Measurements from ENCODE around the gene AFAP1.

The AFAP1 gene

GRCh38 chr4:7939377-7940108 is at the start of gene AFAP1:
Gene AFAP1, minus strand, starts transcription at chr4:7939861. Its CDS starts 67,783 bp downstream, at chr4:7872078.
- peak; percentile 52 for DNase-seq

GRCh38 chr4:7988437-7988836 is 48.8 kb upstream of the AFAP1 start:
- no peak for DNase-seq

GRCh38 chr4:7987148-7987989 is 47.7 kb upstream of the AFAP1 start:
- DNase-seq, result peak; percentile 55

- DNase-seq, result no peak
These were observed 46.3 kb upstream of the AFAP1 start for GRCh38 chr4:7985891-7986441.

DNA sequence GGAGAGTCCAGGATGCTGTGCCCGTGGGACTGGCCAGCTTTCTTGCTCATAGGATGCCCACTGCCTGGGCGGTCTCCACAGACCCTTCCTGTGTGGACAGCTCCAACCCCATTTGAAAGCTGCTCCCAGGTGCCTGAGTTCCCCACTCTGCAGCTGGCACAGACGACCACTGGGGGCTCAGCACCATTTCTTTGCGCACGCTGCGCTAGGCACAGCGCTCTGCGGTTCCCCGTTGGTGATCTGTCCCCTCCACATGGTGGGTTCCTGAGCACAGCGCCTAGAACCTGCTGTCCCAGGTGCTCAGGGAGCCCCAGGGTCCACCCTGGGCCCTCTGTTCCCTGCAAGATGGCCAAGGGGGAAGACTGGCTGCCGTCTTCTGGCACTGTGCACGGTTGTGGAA is 45.4 kb upstream of the AFAP1 start:
- no peak for DNase-seq

DNA sequence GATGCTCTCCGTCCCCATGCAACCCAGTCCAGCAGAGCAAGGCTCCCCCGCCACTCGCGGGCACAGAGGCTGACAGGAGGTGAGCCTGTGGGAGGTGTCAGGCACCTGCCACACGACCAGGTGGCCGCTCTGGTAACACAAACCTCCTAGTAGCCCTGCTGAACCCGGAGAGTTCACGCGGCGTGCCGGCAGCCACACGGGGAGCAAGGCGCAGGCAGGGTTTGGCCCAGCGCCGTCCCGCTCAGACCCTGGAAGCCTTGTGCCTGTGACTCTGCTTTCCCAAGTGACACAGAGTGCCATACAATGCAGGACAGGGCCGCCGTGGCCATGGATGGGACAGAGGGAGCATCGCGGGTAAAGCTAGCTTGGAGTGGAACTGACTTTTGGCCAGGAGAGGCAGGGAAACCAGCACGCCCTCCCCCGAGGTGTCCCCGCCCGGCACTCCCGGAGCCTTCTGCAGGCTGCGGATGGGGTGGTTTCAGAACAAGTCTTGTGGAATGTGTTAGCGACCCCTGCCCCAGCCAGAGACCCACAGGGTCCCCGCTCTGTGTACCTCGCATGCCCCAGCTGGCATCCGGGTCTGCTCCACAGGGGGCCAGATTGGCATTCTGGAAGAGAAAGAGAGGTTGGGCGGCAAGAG is 44.7 kb upstream of the AFAP1 start:
- DNase-seq, result no peak

DNA sequence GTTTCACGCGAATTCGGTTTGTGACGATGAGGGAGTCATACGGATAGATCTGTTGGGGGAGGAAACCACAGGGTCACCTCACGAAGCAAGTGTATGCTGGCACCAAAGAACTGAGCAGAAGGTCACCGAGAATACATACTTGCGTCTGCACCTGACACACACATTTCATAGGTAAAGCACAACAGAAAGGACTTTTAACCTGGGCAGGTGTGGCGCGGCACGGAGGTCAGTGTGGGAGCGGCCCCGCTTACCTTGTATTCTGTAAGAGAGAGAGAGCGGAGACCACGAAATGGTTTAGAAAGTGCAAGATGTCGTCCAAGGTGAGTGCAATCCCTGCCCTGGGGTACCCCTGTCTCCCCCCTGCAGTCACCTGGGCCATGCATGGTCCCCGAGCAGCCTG is 43.6 kb upstream of the AFAP1 start:
- no peak for DNase-seq

GRCh38 chr4:7981738-7982394 is 42.2 kb upstream of the AFAP1 start:
- DNase-seq, result no peak

DNA sequence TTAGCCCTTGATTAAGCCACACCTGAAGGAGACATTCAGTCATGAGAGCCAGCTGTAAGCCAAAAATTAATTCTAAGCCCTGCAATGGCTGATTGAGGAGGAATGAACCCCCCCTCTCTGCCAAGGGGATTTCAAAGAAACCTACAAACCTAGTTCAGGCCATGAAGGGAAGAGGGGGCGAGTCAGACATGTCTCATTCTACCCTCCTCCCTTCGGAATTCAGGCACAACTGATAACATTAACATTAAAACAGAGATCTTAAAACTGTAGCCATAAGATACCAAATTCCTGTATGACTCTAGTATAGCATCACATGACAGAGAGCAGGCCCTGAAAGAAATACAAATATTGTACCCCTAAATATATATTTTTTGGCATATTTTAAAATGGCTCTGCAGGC is 40.4 kb upstream of the AFAP1 start:
- no peak for DNase-seq

DNA sequence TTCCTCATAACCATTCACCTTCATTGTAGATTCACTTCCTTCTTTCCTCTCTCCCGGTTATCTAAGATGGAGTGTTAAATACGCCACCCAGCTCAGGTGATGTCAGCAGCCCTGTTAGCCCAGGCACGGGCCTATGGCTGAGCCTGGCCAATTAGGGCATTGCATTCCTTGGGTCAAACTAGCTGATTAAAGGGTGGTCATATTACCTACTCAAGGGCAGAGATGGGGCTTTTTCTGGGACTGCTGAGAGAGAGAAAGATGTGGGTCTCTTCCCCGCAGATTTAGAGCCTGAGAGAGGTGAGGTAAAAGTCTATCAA is 39.9 kb upstream of the AFAP1 start:
- no peak for DNase-seq

GRCh38 chr4:7978907-7979651 is 39.4 kb upstream of the AFAP1 start:
- no peak for DNase-seq

DNA sequence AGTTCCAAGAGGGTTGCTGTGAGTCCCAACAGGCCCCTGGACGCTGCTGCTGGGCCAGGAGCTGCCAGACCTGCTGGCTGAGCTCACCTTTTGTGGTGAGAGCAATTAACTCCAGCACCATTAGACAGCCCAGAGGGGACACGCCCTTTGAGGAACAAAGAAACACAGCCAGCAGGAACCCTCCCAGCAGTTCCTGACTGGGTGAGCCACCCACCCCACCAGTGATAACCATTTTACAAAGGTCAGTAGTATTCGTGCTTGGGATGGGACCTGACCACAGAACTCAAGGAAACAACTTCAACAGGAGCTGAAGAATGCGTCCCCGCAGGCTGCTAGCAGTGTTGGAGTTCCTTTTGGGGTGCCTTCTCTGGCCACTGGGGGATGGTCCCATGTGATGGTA is 38.8 kb upstream of the AFAP1 start:
- DNase-seq, result peak; percentile 53

- DNase-seq, result no peak
These were observed 37.0 kb upstream of the AFAP1 start for GRCh38 chr4:7976634-7977033.

DNA sequence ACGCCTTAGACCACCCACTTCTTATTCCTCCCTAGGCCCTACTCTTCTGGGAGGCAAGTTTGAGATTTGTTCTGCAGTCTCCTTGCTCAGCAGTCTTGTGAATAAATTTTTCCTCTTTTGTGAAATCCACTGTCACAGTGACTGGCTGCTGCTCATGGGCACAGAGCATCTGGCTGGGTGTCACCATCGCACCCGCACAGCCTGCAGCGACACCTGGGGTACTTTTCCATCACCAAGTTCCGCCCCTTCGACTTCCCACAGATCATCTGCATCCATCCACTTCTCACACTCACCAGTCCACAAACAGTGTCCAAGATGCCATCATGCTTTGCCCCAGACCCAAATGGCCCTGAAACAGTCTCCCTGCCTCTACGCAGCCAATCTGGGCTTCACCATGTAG is 36.4 kb upstream of the AFAP1 start:
- DNase-seq, result no peak

DNA sequence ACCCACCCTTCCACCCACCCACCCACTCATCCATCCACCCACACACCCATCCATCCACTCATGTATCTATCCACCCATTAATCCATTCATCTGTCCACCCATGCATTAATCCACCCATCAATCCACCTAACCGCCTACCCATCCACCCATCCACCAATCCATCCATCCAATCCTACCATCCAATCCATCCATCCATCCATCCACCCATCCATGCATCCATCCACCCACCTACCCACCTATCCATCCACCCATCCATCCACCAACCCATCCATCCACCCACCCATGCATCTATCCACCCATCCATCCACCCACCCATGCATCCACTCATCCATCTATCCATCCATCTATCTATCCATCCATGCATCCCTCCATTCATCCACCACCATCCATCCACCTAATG is 34.8 kb upstream of the AFAP1 start:
- DNase-seq, result no peak

DNA sequence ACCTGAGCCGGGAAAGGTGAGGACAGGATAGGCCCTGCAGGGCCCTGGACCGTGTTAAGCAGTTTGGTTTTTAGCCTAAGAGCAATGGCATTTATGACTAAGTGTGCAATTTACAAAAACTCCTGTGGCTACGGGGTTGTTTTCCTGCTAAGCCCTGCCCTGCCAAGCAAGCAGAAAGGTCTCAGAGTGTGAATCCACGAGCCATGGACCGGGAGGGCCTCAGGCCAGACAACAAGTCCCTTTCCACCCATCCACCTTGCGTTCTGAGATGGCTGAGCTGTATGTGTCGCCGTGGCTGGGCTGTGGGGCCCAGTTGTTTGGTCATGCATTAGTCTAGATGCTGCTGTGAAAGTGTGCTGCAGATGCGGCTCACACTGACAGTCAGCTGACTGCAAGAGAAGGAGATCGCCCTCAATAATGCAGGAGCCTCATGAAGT is 33.9 kb upstream of the AFAP1 start:
- DNase-seq, result no peak

DNA sequence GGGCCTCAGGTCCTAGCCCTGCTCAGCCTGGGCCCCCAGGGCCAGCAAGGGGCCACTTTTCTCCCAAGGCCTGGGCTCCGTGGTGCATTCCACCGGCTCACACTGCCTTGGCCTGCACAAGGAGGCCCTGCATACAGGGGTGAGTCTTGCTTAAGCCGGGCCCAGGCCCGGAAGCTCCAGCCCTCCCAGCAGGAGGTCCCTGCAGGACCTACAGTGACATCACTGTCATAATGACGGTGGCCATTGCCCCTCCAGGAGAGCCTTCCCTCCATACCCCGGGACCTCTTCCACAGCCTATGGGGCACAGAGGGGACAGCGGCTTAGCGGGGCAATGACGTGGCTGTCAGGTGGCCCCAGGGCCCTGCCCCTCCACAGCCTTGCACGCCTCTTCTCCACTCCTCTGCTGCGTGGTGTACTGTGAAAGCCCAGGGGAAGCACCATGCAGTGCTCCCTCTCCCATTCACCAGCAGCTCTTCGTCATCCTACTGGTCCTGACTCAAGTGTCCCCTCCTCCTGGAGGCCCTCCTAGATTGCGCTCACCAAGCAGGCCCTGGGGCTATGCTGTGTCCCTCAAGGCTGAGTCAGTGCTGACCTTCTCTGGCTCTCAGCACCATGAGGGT is 32.3 kb upstream of the AFAP1 start:
- DNase-seq, result no peak

GRCh38 chr4:7971159-7971631 is 31.5 kb upstream of the AFAP1 start:
- DNase-seq, result no peak

DNA sequence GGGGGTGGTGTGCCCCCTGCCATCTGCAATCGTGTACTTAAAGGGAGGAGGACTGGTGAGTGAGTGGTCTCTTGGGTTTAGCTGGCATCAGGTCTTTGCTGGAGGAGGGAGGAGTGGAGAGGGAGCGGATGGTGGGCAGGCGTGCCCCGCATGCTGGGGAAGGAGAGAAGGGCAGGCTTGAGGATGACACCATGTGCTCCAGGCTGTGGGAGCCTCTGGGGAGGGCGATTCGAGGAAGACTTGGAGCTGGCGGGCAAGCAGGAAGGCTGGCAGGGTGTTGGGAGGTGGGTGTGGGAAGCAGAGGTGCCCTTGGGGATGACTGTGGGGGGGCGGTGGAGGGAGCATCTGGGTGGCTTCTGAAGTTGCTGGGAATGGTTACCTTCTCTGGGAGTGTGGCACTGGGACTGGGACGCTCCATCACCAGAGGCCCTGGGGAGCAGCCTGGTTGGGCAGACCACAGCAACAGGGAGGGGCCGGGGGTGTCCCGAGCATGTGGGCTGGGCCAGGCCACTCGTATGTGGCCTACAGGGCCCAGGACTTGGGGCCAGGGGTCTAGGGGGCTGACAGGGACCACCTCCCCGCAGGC is 30.8 kb upstream of the AFAP1 start:
- DNase-seq, result no peak

DNA sequence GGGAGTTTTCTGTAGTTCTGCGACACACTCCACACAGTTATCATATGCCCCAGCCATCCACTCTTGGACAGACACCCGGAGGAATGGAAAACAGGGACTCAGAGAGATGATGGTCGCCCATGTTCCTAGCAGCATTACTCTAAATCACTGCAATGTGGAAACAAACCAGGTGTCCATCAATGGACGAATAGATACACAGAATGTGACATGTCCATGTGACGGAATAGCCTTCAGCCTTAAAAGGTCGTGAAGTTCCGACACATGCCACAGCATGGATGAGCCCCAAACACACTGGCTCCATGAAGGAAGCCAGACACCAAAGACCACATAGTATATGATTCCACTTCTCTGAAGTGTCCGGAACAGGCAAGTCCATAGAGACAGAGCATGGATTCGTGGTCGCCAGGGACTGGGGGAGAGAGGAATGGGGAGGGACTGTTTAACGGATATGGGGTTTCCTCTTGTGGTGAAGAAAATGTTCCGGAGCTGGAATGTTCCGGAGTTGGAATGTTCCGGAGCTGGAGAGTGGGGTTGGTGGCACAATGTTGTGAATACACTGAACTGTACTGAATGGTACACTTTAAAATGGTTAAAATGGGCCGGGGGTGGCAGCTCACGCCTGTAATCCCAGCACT is 28.7 kb upstream of the AFAP1 start:
- DNase-seq, result no peak

All from NCI-H510A (cell line).